ENCODE results near the gene PRDX4.

- TF ChIP-seq CTCF (IDR thresholded peaks at IDR 0.05) (no peak), POLR2A (IDR thresholded peaks at IDR 0.05) (no peak)
Measured at GRCh38 chrX:23731951-23732350, 64.7 kb downstream of the PRDX4 start.

All from body of pancreas (tissue), 4 donors.